ENCODE data around the gene ARL15.
"Not testable (repeated sequence)": the region's sequence is repeated elsewhere in the genome, so short reads cannot be mapped to it uniquely, and the experiment has no call there.

Gene ARL15

DNA sequence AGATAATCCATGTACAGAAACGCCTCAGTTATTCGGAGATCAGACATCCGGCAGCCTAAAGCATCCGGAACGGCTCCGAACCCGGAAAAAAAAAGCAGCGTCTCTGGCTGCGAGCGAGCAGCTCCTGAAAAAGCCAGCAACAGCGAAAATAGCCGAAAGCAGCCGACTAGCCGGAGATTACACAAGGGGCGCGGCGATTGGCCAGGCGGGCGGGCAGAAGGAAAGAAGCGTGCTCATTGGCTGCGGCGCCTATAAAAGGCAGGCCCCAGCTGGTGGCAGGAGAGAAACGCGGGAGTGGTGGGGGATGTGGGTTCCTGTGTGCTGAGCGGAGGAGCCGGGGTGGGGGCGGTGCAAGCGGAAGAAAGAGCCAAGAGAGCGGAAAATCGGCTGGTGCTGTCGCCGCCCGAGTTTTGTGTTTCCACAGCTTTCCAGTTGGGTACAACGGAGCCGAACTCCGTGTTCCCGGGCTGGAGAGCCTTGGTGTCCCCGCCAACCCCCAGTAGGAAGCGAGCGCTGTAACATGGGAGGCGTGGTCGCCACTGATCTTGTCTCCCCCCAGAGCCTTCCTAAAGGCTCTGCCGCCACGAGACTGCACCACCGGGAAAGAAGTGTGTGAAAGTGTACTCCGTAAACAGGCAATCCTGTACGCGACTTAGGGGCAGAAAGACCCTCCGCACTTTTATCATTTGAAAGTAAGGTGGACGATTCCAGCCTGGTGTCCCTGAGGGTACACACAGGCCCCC, at the start of gene ARL15:
Gene ARL15 (minus strand): TSS at position 141 of the 743 bp plus-strand sequence.
- peak; percentile 98 for DNase-seq (ENCODE audit: low spot score)

DNA sequence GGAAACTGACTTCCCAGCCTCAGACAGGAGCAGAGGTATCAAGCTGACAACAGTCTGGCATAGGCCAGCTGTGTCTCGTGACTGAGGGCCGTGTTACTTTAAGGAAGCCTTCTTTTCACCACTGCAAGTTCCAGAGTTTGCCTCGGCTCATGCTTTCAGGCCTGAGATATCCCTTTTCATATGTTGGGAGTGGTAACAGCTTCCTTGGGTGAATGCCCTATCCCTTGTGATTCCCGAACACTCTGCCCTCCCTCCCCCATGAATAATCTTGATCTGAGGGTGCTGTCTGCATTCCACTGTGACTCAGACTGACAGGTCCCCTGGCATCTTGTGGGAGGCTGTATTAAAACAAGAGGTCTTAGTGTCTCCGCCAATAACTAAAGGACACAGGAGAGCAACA, 49.7 kb upstream of the ARL15 start:
- peak; percentile 57 for DNase-seq (ENCODE audit: low spot score)

DNA sequence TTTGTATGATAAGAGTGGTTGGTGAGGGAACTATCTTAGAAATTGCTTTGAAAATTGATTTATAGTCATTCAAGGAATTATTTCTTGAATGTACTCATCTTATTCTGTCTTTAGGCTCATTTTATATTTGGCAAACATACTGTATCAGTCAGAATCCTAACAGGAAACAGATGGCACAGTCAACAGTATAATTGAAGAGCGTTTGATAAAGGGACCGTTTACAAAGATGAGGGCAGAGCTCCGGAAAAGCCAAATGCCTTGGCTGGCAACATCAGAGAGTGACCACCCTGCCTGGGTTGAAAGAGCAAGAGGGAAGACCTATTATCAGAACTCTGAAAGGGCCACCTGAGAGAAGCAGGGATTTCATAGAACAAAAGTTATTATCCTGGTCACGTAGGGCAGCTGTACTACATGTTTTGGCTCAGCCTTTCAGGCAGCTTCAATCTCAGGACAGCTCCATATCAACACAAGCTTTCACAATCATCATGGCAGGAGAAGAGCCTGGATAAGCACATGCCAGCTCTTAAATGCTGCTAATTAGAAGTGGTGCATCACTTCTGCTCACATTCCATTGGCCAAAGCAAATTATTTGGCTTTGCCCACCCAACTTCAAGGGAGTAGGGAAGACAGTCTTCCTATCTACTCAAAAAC, 47.2 kb upstream of the ARL15 start:
- no peak for DNase-seq (ENCODE audit: low spot score)

- not testable (repeated sequence) for DNase-seq (ENCODE audit: low spot score)
These were observed 43.7 kb upstream of the ARL15 start for GRCh38 chr5:54353933-54354564.

GRCh38 chr5:54352580-54352979, 42.2 kb upstream of the ARL15 start:
- DNase-seq (ENCODE audit: low spot score) = not testable (repeated sequence)

DNA sequence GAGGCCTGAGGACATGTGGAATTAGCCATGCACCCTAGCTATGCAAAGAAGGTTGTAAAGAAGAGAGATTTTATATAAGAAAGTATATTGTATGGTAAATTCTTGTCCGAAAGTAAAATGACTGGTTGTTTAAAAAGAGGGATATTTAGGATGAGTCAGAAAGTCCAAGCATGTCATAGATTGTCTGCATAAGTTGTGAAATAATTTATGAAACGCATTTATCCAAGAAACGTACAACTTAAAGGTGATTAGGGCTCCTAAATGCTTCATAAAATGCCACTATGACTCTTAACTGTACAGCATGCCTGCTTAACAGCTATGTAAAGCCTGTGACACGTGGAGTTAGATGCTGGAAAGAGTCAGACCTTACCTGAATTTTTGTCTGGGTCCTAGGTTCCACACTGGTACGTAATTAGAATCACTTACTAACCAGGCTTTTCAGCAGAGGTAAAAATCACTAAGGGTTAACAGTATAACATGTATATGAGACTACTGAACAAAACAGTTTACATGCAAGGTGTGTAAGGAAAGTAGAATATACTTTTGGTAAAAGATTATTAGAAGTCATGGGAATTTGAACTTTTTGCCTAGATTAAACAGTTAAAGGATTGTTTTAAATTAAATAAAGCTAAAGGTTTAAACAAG, 37.0 kb upstream of the ARL15 start:
- no peak for DNase-seq (ENCODE audit: low spot score)

GRCh38 chr5:54344653-54345052, 34.3 kb upstream of the ARL15 start:
- DNase-seq (ENCODE audit: low spot score) = no peak

GRCh38 chr5:54341971-54342370, 31.6 kb upstream of the ARL15 start:
- DNase-seq (ENCODE audit: low spot score) = no peak

- no peak for DNase-seq (ENCODE audit: low spot score)
These were observed 27.1 kb upstream of the ARL15 start for GRCh38 chr5:54337523-54337922.

- no peak for DNase-seq (ENCODE audit: low spot score)
These were observed 22.3 kb upstream of the ARL15 start for GRCh38 chr5:54332720-54333119.

DNA sequence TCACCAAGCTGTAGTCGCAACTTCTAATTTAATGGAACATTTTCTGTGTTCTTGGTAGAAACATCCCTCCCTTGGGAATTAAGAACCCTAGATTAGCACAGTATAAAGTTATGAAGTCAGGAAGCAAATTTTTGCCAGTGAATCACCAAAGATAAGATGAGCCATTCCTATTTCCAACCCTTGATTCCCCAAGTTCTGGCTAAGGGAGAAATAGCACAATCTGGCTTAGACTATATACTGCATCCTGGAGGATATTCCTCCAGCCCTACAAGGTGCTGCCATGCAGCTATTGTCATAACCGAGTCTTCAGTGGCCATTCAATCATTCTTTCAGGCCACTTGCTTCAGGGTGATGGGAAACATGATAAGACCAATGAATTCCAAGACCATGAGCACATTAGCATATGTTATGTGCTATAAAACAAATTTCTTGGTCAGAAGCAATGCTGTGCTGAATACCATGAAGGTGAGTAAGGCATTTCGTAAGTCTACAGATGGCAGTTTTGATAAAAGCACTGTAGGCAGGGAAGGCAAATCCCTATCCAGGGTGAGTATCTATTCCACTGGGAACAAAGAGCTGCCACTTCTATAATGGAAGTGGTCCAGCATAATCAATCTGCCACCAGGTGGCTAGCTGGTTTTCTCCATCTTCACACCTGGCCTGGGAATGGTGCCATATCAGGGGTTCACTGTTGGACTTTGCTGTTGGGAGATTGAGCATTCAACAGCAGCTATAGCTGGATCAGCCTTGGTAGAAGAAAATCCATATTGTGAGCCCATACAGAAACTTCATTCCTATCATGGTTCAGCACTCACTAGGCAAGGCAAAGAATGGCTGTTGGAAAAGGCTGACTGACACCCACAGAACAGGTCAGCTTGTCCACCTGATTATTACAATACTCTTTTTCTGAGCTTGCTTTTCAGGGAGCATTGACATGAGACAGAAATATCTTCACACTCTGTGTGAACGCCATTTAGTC, 19.6 kb upstream of the ARL15 start:
- DNase-seq (ENCODE audit: low spot score) = peak; percentile 50

GRCh38 chr5:54326662-54327270, 16.4 kb upstream of the ARL15 start:
- DNase-seq (ENCODE audit: low spot score) = no peak

GRCh38 chr5:54325610-54326311, 15.4 kb upstream of the ARL15 start:
- no peak for DNase-seq (ENCODE audit: low spot score)

- no peak for DNase-seq (ENCODE audit: low spot score)
These were observed 14.9 kb upstream of the ARL15 start for GRCh38 chr5:54325272-54325609.

DNA sequence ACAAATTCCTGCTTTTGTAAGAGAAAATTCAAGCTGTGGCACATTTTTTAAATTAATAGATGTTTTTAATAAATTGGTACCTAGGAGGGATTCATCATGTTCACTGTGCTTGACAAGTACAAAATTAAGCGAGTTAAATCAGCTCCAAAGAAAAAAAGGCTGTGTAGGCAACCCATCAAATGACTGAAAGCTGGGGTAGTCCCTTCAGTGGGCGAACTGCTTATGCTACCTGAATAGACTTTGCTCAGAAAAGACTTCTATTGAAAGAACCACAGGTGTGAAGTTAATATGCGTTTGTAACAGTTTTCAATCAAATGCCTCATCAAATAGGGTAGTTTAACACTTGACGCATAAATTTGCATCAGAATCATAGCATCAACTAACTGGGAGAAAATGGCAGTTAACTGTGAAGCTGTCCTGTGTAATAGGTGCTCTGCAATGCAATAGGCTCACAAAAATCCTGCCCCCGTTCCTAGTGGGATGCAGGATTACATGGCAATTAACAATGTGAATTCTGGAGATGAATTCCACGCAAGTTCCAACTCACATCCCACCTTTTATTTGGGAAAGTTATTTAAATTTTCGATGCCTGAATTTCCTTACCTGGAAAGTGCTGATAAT, 14.4 kb upstream of the ARL15 start:
- DNase-seq (ENCODE audit: low spot score) = no peak

DNA sequence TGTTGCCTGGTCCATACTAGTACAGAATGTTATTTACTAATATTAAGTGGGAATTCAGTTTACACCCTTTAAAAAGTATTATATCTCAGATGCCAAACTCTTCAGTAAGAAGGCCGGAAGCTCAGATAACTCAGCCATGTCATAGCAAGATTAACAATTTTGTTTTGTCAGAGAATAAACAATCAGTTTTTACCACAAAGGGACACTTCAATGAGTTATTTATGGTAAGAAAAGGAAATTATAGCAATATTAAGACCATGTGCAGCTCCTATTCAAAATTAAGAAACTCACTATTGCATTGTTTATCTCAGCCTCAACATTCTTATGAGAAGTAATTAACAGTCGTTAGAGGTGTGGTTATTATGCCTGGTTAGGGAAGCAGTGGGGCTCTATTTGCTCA, 13.1 kb upstream of the ARL15 start:
- no peak for DNase-seq (ENCODE audit: low spot score)

DNA sequence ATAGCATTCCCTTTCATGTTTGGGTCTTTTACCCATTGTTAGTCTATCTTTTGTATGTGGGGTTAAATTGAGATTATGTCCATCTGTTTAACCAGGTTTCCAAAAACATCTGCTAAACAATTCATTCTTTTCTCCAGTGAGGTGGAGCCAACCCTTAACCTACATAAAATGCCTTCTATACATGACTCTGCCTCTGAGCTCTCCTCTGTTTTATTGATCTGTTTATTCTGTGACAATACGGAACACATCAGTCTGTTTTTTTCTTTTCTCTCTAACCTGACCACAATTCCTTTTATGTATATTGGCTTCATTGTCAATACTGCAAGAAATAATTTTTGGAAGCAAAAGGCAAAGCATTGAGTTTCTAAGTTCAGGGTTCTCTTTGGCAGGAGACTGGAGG, 9.9 kb upstream of the ARL15 start:
- no peak for DNase-seq (ENCODE audit: low spot score)

- DNase-seq (ENCODE audit: low spot score) = no peak
These were observed 7.3 kb upstream of the ARL15 start for GRCh38 chr5:54317511-54318260.

- DNase-seq (ENCODE audit: low spot score) = no peak
These were observed 5.6 kb upstream of the ARL15 start for GRCh38 chr5:54315736-54316528.

Data from hepatic stellate cell (primary cell).